ENCODE measurements around the gene NAA35.

- no peak for TF ChIP-seq POLR2A (IDR thresholded peaks at IDR 0.05)
- TF ChIP-seq, protein P1, sequence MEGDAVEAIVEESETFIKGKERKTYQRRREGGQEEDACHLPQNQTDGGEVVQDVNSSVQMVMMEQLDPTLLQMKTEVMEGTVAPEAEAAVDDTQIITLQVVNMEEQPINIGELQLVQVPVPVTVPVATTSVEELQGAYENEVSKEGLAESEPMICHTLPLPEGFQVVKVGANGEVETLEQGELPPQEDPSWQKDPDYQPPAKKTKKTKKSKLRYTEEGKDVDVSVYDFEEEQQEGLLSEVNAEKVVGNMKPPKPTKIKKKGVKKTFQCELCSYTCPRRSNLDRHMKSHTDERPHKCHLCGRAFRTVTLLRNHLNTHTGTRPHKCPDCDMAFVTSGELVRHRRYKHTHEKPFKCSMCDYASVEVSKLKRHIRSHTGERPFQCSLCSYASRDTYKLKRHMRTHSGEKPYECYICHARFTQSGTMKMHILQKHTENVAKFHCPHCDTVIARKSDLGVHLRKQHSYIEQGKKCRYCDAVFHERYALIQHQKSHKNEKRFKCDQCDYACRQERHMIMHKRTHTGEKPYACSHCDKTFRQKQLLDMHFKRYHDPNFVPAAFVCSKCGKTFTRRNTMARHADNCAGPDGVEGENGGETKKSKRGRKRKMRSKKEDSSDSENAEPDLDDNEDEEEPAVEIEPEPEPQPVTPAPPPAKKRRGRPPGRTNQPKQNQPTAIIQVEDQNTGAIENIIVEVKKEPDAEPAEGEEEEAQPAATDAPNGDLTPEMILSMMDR (IDR thresholded peaks at IDR 0.05) = no peak
Measured at GRCh38 chr9:86022687-86023266, 81.8 kb downstream of the NAA35 start.
